Measurements from ENCODE around the gene PDE7B.

GRCh38 chr6:135831016-135831415 lies 20.5 kb upstream of the PDE7B start:
- TF ChIP-seq EZH2phosphoT487 (IDR thresholded peaks at IDR 0.05; ENCODE audit: insufficient read depth, low read depth) (no peak), EZH2 (IDR thresholded peaks at IDR 0.05; ENCODE audit: insufficient read depth, poor library complexity, severe bottlenecking) (no peak)
